ENCODE results near the gene P2RY2. TPM values are rescaled to one million over a fixed set of nuclear protein-coding genes. Genes with fewer than 3 reads are reported as not detected.

The P2RY2 gene
- polyA plus RNA-seq, 1 of the 3 experiments (the other 2 are of a cell fraction), result 0.12 TPM

DNA sequence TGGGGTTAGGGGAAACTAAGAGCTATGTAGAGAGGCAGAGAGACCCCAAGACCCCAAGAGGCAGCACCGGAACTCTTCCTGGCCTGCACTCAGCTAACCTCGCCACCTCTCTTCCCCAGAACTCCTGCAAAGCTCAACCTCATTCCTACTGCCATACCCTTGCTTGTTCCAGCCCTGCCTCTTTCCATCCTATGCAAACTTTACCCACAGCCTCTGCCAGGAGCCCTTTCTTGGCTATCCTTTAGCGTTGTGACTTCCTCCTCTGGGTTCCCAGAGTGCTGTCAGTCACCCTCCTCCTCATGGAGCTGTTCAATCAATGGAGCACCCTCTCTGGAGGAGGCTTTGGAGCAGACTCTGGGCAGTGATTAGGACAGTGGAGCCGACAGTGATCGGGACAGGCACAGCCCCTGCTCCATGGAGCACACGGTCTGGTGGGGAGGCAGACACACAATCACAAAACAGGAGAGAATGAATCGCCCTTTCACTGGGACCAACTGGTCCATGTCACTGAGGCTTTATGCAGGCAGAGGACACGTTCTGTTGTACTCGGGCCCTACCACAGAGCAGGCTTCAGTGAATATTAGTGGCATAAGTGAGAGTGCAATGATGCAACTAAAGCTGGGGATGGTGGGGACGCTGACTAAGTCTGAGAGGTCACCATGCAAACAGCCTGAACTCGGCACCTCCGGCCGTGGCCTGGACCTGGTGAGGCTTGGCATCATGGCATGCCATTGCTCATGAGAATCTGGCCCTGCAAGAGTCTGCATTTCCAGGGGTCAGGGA, 24.6 kb upstream of the P2RY2 start:
- DNase-seq, result no peak
- H3K9ac ChIP-seq, result no peak overlapping the region
- no peaks in the 10 kb centered on the region; a peak in 1 of 4 replicates for H3K4me1 ChIP-seq (ENCODE audit: control insufficient read depth in 1 of 2, insufficient read depth in 2 of 2, low read depth in 1 of 2, low read length in 1 of 2)
- no peaks in the 10 kb centered on the region for H3K36me3 ChIP-seq (replicated peaks in 1 of 2; ENCODE audit: control insufficient read depth in 1 of 2, insufficient read depth in 2 of 2, low read length in 1 of 2)
- no peak overlapping the region for H2AFZ ChIP-seq (ENCODE audit: low read depth)
- no peaks in the 10 kb centered on the region for H3F3A ChIP-seq (replicated peaks; ENCODE audit: insufficient read depth)
- H3K27ac ChIP-seq (ENCODE audit: low read depth in 2 of 2, low read length in 1 of 2), result no peak overlapping the region
- no peak overlapping the region for H3K4me2 ChIP-seq
- no peaks in the 10 kb centered on the region for H3K9me2 ChIP-seq
- no peak overlapping the region for H3K4me3 ChIP-seq (ENCODE audit: low read depth in 2 of 2, low read length in 1 of 2)
- no peaks in the 10 kb centered on the region for H3K27me3 ChIP-seq (ENCODE audit: insufficient read depth)
- no peaks in the 10 kb centered on the region for H3K79me2 ChIP-seq (ENCODE audit: insufficient read depth)
- POLR2A ChIA-PET, result no interaction called here
- no peaks in the 10 kb centered on the region for H3K9me3 ChIP-seq
- CTCF ChIA-PET, result interaction anchor here (1.1 to 3.9 kb wide), 6 partner anchors 8 to 113 kb away, joined by 3 to 14 read pairs (median 6); no protein-coding TSS in a partner anchor
- WGBS (ENCODE audit: low lambda C conversion rate), result 76% methylated on average over 10 of the region's 13 CpGs
- TF ChIP-seq CHD2 (IDR thresholded peaks at IDR 0.05; ENCODE audit: low read length, partially characterized antibody) (no peak), FOXM1 (IDR thresholded peaks at IDR 0.05; ENCODE audit: low read depth) (no peak), SMC3 (IDR thresholded peaks at IDR 0.05; ENCODE audit: low read depth, low read length) (no peak), EP300 (IDR thresholded peaks at IDR 0.05; ENCODE audit: borderline replicate concordance in 1 of 2, low read depth in 1 of 2, low read length in 1 of 2) (no peak), IRF3 (IDR thresholded peaks at IDR 0.05; ENCODE audit: low read depth, low read length) (no peak), MEF2A (IDR thresholded peaks at IDR 0.05; ENCODE audit: borderline replicate concordance, low read depth) (no peak), YY1 (IDR thresholded peaks at IDR 0.05; ENCODE audit: low read depth) (no peak), TAF1 (IDR thresholded peaks at IDR 0.05; ENCODE audit: borderline replicate concordance, low read depth, low read length) (no peak), RFX5 (IDR thresholded peaks at IDR 0.05; ENCODE audit: low read length) (no peak), USF2 (IDR thresholded peaks at IDR 0.05; ENCODE audit: borderline replicate concordance, low read depth, low read length) (no peak), ZBTB33 (IDR thresholded peaks at IDR 0.05; ENCODE audit: borderline replicate concordance, low read depth) (no peak), NRF1 (IDR thresholded peaks at IDR 0.05; ENCODE audit: low read depth, low read length) (no peak)
- TF ChIP-seq, protein P1, sequence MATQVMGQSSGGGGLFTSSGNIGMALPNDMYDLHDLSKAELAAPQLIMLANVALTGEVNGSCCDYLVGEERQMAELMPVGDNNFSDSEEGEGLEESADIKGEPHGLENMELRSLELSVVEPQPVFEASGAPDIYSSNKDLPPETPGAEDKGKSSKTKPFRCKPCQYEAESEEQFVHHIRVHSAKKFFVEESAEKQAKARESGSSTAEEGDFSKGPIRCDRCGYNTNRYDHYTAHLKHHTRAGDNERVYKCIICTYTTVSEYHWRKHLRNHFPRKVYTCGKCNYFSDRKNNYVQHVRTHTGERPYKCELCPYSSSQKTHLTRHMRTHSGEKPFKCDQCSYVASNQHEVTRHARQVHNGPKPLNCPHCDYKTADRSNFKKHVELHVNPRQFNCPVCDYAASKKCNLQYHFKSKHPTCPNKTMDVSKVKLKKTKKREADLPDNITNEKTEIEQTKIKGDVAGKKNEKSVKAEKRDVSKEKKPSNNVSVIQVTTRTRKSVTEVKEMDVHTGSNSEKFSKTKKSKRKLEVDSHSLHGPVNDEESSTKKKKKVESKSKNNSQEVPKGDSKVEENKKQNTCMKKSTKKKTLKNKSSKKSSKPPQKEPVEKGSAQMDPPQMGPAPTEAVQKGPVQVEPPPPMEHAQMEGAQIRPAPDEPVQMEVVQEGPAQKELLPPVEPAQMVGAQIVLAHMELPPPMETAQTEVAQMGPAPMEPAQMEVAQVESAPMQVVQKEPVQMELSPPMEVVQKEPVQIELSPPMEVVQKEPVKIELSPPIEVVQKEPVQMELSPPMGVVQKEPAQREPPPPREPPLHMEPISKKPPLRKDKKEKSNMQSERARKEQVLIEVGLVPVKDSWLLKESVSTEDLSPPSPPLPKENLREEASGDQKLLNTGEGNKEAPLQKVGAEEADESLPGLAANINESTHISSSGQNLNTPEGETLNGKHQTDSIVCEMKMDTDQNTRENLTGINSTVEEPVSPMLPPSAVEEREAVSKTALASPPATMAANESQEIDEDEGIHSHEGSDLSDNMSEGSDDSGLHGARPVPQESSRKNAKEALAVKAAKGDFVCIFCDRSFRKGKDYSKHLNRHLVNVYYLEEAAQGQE (IDR thresholded peaks at IDR 0.05; ENCODE audit: low read depth, low read length), result no peak
- TF ChIP-seq, protein P2, sequence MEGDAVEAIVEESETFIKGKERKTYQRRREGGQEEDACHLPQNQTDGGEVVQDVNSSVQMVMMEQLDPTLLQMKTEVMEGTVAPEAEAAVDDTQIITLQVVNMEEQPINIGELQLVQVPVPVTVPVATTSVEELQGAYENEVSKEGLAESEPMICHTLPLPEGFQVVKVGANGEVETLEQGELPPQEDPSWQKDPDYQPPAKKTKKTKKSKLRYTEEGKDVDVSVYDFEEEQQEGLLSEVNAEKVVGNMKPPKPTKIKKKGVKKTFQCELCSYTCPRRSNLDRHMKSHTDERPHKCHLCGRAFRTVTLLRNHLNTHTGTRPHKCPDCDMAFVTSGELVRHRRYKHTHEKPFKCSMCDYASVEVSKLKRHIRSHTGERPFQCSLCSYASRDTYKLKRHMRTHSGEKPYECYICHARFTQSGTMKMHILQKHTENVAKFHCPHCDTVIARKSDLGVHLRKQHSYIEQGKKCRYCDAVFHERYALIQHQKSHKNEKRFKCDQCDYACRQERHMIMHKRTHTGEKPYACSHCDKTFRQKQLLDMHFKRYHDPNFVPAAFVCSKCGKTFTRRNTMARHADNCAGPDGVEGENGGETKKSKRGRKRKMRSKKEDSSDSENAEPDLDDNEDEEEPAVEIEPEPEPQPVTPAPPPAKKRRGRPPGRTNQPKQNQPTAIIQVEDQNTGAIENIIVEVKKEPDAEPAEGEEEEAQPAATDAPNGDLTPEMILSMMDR (IDR thresholded peaks at IDR 0.05), result no peak
- no peaks in the 10 kb centered on the region for H4K20me1 ChIP-seq (ENCODE audit: insufficient read depth)
